ENCODE measurements around the gene SEPTIN10. TPM values are rescaled to one million over a fixed set of nuclear protein-coding genes. Genes with fewer than 3 reads are reported as not detected.

The SEPTIN10 gene
- total and polyA plus RNA-seq, 2 of the 8 experiments (the other 6 are each of a cell fraction or from before 2014, with no cell fraction given), result 23.7 to 101 TPM

GRCh38 chr2:109516445-109517117, 97.2 kb downstream of the SEPTIN10 start:
- Histone ChIP-seq H4K91ac (replicated peaks; ENCODE audit: insufficient read length, low read length) (no peak overlapping the region), H2BK120ac (replicated peaks; ENCODE audit: low read depth, low read length) (no peak overlapping the region), H3K23me2 (ENCODE audit: low read depth, low read length) (no peaks in the 10 kb centered on the region; the same call in 1 of the 2 replicates), H2BK12ac (ENCODE audit: low read depth, low read length) (no peak overlapping the region), H3K79me1 (ENCODE audit: low read depth, low read length) (no peaks in the 10 kb centered on the region), H3K56ac (replicated peaks; ENCODE audit: insufficient read length, low read depth, low read length) (no peak overlapping the region), H3K9me3 (ENCODE audit: insufficient read depth in 2 of 2, low read depth in 1 of 2, low read length in 1 of 2) (no peaks in the 10 kb centered on the region), H4K8ac (ENCODE audit: extremely low read depth, insufficient read depth, low read length) (peak overlapping the region; percentile 68; the same call in 1 of the 2 replicates), H3K4me3 (ENCODE audit: extremely low read depth in 1 of 4, insufficient read depth in 2 of 4, low read depth in 3 of 4, low read length in 4 of 4) (no peak overlapping the region), H3K14ac (ENCODE audit: insufficient read length) (no peak overlapping the region), H2BK15ac (ENCODE audit: low read length) (no peak overlapping the region), H3K27me3 (replicated peaks in 1 of 4; ENCODE audit: control insufficient read depth in 3 of 4, extremely low read depth in 1 of 4, insufficient read depth in 3 of 4, low read length in 3 of 4) (no peaks in the 10 kb centered on the region), H3K4me2 (ENCODE audit: insufficient read depth in 1 of 2, low read depth in 2 of 2, low read length in 2 of 2) (no peak overlapping the region), H3K27ac (ENCODE audit: low read depth, low read length) (no peak overlapping the region), H3K23ac (ENCODE audit: insufficient read length) (no peak overlapping the region), H4K20me1 (replicated peaks in 1 of 2; ENCODE audit: control insufficient read depth in 1 of 2, insufficient read depth in 2 of 2, low read length in 2 of 2) (peaks cover 0 to 4% of the 10 kb centered on the region in 2 experiments), H3K9ac (replicated peaks in 1 of 4; ENCODE audit: extremely low read depth in 1 of 4, low read depth in 3 of 4, low read length in 3 of 4) (no peak overlapping the region), H2BK20ac (ENCODE audit: low read length) (no peak overlapping the region), H3K4ac (replicated peaks; ENCODE audit: insufficient read length, low read depth, low read length) (no peak overlapping the region), H2AFZ (ENCODE audit: low read length) (peak overlapping the region; percentile 37; the same call in 1 of the 2 replicates), H2AK5ac (ENCODE audit: low read depth, low read length) (no peak overlapping the region), H3K36me3 (ENCODE audit: control insufficient read depth in 2 of 4, insufficient read depth in 4 of 4, low read length in 3 of 4) (no peaks in the 10 kb centered on the region), H3K79me2 (ENCODE audit: control insufficient read depth in 1 of 2, insufficient read depth in 2 of 2, low read length in 2 of 2) (no peaks in the 10 kb centered on the region), H3K4me1 (replicated peaks in 1 of 4; ENCODE audit: control insufficient read depth in 3 of 4, insufficient read depth in 4 of 4, low read length in 3 of 4) (no peaks in the 10 kb centered on the region), H2BK5ac (ENCODE audit: low read depth, low read length) (no peak overlapping the region), H3K18ac (ENCODE audit: extremely low read depth, low read length) (no peak overlapping the region; the same call in 1 of the 2 replicates), H4K5ac (ENCODE audit: insufficient read length, low read depth, low read length) (no peak overlapping the region)
- 31% methylated on average over 20 of the region's 20 CpGs; no CpG with 5 or more reads in 1 of the 2 experiments for WGBS, 2 experiments (ENCODE audit: extremely low coverage in 1 of 2, insufficient coverage in 1 of 2, insufficient read length in 1 of 2, insufficient replicate concordance in 2 of 2, low coverage in 1 of 2, low lambda C conversion rate in 2 of 2, missing lambda C conversion rate in 1 of 2)
- FAIRE-seq (no peak), DNase-seq (ENCODE audit: low read depth in 1 of 2, low spot score in 2 of 2) (peak; percentile 60 to 87)
- CTCF ChIA-PET (ENCODE audit: partially characterized antibody), result interaction anchor here (0.6 to 2.4 kb wide), 11 partner anchors 9 to 349 kb away, joined by 3 to 7 read pairs (median 4); no protein-coding TSS in a partner anchor
- POLR2A ChIA-PET (ENCODE audit: partially characterized antibody), result no interaction called here
- TF ChIP-seq POLR2A (IDR thresholded peaks at IDR 0.05; ENCODE audit: control extremely low read depth in 1 of 2, low read depth in 2 of 2, low read length in 2 of 2) (no peak), TEAD4 (IDR thresholded peaks at IDR 0.05; ENCODE audit: low read depth, low read length) (peak; percentile 37; the same call in 1 of the 2 replicates), SIX5 (IDR thresholded peaks at IDR 0.05; ENCODE audit: low read depth, low read length) (no peak), CTCF (IDR thresholded peaks at IDR 0.05; ENCODE audit: control extremely low read depth in 1 of 3, insufficient read depth in 1 of 3, low read depth in 1 of 3, low read length in 3 of 3) (peak; percentile 90 to 97 (median 95)), CBX5 (IDR thresholded peaks at IDR 0.05; ENCODE audit: low read depth, low read length) (no peak), SIN3A (conservative IDR thresholded peaks at IDR 0.05 in 1 of 2, IDR thresholded peaks at IDR 0.05 in 1 of 2; ENCODE audit: low read depth in 1 of 2, low read length in 2 of 2) (0 out of 4 replicates have a peak, but pooled peaks of 1 of the 2 experiments have one; percentile 25), EP300 (IDR thresholded peaks at IDR 0.05; ENCODE audit: borderline replicate concordance in 1 of 2, low read depth in 2 of 2, low read length in 2 of 2) (no peak), BCL11A (IDR thresholded peaks at IDR 0.05; ENCODE audit: low read depth in 2 of 2, low read length in 2 of 2) (no peak), SRF (IDR thresholded peaks at IDR 0.05; ENCODE audit: low read depth, low read length) (no peak)

All from H1 (cell line).